Measurements from ENCODE around the gene RNF145.
A peak's percentile ranks its signal among the peaks of the same experiment; 100 is the strongest.

The RNF145 gene

DNA sequence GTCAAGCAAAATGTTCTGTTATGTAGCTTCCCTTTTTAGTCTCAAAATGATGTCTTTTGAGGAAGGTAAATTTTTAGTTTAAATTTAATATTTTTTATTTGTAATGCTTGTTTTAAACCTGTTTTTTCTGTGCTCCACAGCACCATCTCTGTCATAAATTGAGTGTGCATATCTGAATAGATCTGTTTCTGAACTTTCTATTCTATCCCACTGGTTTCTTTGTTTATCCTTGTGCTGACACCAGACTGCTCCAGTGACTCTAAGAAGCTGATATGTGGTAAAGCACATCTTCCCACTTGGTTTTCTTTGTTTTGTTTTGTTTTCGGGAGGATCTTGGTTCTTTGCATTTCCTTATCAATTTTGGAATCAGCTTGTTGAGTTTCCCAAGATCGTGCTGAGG, 7.1 kb upstream of the RNF145 start:
- DNase-seq = no peak

DNA sequence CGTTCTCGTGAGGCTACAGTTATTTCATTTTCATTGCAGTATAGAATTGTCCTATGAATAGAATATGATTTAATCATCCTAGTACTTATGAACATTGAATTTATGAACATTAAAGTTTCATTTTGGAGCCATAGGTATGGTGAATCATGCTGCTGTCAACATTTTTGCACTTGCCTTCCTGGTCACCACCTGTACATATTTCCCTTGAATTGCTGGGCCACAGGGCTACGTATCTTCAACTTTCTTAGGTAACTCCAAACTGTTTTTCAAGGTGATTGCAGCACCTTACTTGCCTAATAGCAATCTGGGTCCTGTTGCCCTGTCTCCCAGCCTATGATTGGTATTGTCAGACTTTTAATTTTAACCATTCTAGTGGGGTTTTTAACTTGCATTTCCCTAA, 6.5 kb upstream of the RNF145 start:
- no peak for DNase-seq

DNA sequence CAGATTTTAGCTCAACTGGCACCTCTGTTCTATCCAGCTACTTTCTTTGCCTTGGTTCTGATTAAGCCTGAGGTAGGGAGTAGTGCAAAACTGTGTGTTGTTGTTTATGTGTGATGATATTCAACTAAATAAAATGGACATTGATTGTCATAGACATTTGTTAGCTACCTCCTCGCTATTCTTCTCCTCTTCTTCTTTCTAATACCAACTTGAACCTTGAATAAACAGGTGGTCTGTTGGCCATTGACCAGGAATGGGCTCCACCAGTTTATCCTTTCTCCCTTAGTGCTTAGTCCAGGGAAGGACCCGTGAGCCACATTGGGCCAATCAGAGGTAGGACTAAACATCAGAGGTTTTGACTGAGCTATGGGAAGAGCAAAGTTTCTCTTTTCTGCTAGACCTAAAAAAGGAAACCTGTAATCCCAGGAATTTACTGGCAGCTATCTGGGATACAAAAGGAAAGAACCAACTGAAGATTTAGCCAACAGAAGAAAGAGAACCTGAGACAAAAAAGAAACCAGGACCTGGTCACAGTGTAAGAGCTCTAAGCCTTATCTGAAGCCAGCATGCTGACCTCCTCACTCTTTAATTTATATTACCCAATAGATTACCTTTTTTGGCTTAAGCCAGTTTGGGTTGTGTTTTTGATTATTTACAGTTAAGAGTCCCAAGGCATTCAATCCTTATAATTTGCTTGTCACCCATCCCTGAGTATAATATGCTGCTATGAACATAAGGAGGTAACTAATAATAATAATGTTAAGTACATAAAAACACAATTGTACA, 5.3 kb upstream of the RNF145 start:
- no peak for DNase-seq

- no peak for DNase-seq
Measured at GRCh38 chr5:159212657-159213462, 3.5 kb upstream of the RNF145 start.

GRCh38 chr5:159211729-159212174, 2.4 kb upstream of the RNF145 start:
- DNase-seq = no peak

DNA sequence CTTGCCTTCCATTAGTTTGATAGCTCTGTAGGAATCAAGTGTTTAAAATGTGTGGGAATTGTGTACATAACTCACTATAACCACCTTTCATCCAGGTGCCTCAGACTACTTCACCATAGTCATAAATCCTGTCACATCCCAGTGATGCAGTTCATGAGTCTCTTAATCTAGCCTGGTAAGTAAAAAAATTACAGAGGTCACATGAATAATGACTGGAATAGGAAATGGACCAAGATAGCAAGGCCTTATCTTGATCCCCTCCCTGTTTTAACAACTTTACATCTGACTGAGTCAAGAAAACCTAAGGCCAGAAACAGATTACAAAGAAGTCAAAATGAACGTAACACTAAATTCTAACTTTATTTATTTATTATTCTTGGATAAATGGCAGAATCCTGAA, 1.5 kb upstream of the RNF145 start:
- DNase-seq = no peak

- peak; percentile 70 to 71 for DNase-seq
Measured at GRCh38 chr5:159210210-159210661, 883 bp upstream of the RNF145 start.

DNA sequence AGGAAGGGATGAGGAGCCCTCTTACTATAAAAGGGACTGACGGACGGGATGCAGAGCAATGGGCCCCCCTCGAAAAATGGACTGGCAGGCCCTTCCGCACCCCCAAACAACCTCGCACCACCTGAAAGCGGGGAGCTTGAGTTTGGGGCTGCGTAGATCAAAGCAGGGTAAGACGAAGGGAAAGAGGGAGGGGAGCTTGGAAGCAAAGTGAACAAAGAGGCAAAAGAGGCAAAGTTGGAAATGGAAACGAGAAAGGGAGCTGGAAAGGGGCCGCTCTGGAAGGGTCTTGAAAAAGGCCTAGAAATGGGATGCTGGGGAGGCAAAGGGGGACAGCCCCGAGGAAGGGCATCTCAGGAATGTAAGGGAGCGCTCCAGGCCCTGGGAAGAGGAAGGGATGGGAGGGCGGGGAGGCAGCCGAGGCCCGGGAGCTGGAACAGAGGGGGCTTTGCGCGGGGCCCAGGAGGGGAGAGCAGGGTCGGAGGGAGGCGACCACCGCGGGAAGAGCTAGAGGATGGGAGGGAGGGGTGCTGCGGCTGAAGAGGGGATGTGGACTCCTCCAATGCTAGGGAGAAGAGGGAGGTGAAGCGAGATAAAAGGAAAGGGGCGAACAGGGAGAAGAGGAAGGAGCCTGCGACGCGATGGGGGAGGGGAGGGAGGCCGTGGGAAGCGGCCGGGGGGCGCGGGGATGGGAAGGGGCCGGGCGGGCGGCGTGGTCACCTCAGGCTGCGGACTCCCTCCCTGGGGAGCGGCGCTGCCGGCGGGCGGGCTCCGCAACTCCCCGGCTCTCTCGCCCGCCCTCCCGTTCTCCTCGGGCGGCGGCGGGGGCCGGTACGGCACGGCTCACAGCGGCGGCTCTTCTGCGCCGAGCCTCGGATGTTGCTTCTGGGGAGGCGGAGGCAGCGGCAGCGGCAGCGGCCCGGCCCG, 577 bp downstream of the RNF145 start:
- peak in 1 of 2 donors; percentile 37 for DNase-seq

DNA sequence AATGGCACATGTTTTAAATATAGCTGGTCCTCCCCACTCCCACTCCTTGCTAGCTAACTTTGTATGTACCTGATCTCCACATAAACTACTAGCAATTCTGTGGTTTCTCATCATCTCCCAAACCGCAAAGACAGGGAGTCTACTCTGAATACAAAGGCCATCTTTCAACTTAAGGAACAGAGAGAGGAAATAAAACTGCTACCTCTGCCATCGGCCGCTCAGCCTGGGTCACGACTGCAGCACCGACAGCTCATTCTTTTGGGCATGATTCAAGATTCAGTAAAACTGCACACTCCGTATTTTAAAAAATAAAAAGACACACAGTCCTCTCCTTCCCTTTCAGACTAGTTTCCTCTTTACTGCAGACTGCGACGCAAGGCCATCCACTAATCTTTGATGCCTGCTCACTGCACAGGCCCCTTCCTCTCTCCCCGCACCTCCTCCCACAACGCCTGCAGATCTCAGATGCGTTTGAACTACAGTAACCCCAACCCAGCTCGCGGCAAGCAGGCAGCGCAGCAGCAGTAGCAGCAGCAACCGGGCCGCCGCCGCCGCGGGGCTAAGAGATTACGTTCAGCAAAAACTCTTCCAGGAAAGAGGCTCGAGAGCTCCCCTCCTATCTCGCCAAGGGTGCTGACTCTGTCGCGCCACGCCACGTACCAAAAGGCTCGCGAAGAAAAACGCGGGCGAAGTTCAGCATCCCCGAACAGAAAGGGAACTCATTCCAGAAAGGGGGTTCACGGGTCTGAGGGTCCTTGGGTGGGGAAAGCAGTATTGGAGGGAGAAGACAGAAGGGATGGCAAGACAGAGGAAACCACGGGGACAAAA, 1.5 kb downstream of the RNF145 start:
- peak; percentile 41 to 61 for DNase-seq

GRCh38 chr5:159207222-159207685, 2.1 kb downstream of the RNF145 start:
- no peak for DNase-seq

DNA sequence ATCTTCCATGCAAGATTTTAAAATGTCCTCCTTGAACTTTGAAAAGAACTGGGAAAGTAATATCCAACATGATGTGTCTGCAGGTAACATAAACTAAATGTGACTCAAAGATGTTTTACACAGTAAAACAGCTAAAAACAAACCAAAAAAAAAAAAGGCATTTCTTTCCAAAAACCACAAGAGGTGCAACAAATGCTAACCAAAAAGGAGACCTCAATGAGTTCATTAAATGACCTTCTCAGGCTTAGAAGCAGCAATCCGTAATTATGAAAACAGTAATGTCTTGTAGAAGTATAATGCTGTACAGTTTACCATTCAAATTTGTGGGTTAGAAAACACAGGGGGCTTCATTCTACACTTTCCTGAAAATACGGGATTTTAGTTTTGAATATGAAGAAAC, 2.5 kb downstream of the RNF145 start:
- no peak for DNase-seq

GRCh38 chr5:159206368-159206767, 3.0 kb downstream of the RNF145 start:
- no peak for DNase-seq

DNA sequence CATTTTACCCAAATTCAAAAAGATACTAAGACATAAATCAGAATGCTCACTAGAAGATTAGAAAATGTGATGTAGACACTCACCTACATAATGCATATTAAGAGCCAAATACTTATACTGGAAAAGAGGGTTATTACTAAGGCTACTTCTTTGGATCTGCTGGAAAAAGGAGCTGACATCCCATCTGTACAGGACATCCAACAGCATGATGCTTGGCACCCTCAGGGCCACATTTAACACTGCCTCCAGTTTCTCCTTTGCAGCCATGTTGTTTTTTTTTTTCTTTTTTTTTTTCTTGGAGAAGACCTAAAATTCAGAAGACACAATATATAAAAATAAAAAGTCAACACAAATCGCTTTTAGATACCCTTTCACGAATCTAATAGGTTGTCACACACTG, 6.0 kb downstream of the RNF145 start:
- no peak for DNase-seq

DNA sequence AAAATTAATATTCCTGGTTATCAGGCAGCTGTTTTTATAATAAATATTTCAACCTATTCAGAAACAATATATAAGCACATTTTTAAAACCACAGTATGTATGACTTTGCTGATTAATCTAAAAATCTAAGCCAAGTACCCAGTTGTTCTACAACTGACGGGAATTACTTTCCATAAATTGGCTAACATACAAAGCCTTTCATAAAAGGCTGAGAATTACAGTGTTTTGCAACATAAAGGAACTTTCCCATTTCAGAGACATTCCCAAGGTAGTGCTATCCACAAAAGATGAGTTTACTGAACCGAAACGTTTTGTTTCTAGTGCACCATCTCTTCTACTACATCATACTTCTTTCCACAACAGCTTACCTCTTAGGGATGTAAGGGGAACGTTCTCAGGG, 7.2 kb downstream of the RNF145 start:
- DNase-seq = no peak

DNA sequence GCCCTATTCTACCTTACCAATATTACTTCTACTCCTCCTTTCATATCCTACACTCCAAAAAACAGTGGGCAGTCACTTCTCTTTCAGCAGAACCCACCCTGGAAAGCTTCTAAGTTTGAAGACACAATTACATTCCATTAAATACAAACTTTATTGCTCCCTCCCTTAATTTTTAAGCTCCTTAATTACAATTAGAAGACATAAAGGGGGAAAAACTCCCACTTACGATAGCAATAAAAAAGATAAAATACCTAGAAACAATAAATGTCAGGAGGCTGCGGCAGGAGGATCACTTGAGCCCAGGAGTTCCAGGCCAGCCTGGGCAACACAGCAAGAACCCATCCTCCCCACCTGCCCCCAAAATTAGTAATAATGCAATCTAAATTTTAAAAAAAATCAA, 9.6 kb downstream of the RNF145 start:
- no peak for DNase-seq

- no peak for DNase-seq
Measured at GRCh38 chr5:159199225-159199624, 10.1 kb downstream of the RNF145 start.

DNA sequence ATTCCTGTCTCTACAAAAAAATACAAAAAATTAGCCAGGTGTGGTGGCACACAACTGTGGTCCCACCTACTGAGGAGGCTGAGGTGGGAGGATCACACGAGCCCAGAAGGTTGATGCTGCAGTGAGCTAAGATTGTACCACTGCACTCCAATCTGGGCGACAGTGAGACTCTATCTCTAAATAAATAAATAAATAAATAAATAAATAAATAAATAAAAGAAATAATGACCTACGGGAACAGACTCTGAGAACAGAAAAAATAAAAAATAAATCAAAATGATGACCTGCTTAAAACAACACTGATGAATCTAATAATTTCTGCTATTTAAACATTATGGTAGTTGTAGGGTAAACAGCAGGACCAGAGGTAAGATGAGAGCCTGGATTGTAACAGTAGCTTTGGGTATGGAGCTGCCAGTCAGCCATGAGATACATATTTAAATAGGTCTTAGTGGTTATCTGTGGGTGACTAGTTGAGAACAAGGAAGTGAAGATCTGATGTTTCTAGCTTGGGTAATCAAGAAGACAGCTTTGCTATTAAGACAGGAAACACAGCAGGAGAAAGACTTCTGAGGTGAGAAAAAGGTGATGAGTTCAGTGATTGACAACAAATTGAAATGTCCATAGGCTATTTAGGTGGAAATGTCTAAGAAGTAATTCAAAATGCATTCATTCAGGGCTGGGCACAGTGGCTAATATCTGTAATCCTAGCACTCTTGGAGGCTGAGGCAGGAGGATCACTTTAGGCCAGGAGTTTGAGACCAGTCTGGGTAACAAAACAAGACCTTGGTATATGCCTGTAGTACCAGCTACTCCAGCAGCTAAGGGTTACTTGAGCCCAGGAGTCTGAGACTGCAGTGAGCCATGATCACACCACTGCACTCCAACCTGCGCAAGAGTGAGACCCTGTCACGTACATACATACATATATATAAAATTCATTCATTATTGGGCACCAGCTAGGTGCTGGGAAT, 11.0 kb downstream of the RNF145 start:
- DNase-seq = peak; percentile 46 to 68

DNA sequence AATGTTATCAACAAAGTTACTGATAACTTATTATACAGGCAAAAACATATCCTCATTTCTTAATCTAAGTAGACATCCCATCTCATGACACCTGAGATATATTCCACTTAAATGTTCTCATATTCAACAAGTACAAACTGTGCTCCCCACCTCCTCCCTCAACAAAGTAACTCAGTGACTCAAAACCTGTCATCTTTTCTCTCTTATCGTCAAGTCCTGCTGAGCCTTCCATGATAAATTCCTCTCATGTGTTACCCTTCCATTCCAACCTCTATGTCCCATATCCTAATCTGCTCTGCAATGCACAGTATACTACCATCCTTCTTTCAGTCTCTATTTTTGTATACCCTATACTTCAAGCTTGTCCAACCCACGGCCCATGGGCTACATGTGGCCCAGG, 13.6 kb downstream of the RNF145 start:
- DNase-seq = no peak

DNA sequence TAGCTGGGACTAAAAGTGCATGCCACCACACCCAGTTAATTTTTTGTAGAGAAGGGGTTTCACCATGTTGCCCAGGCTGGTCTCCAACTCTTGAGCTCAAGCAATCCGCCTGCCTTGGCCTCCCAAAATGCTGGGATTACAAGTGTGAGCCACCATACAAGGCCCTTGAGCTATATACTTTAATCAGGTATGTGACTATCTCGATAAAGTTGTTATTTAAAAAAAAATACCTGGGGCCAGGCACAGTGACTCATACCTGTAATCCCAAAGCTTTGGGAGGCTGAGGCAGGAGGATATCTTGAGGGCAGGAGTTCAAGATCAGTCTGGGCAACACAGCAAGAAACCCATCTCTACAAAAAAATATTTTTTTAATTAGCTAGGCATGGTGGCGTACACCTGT, 19.2 kb downstream of the RNF145 start:
- no peak for DNase-seq

DNA sequence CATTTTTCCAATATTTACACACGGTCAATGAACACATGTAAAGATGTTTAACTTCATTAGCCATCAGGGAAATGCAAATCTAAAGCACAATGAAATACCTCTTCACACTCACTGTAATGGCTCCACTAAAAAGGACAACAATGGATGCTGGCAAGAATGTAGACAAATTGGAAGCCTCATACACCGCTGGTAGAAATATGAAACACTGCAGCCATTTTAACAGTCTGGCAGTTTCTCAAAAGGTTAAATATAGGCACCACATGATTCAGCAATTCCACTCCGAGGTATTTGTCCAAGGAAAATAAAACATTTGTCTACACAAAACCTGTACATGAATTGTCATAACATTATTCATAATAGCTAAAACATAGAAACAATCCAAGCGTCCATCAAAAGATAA, 20.0 kb downstream of the RNF145 start:
- no peak for DNase-seq

DNA sequence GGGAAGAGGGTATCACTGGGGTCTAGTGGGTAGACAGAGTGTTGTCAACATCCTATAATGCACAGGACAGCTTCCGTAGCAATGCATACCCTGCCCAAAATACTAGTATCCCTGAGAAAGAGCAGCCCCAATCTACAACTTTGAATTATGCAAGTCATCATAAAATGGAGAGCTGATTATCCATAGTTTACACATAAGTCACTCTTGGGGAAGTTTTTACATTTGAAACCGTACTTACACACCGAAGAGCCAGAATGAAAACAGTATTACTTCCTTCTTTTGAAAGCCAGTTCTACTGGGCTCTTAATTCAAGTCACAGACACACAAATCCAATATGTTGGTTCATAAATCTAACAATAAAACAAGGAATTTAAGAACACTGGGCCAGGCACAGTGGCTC, 21.6 kb downstream of the RNF145 start:
- DNase-seq = peak; percentile 57 to 65
